RWPE1 (cell line): ENCODE results near the gene PPFIBP1.

Experiments used
- CTCF ChIA-PET: fragments of 350-600 bp; sonication (Branson Sonifier 250); formaldehyde crosslinking; extraction: SDS; loops from one replicate; lab custom pipeline; 2021; lab: Yijun Ruan, JAX
- POLR2A ChIA-PET: fragments of 400-600 bp; formaldehyde crosslinking; extraction: SDS; loops from one replicate; lab custom pipeline; 2020; ENCODE audit warnings: antibody characterized with exemption; ENCODE audit not compliant: low non-redundant PET; lab: Yijun Ruan, JAX
- DNase-seq: peaks from one replicate; pipeline ENCODE4 v3.0.0; 2012; ENCODE audit warnings: low spot score
- H3K27ac ChIP-seq: fragments of 450-650 bp; 2 replicates; pipeline ENCODE4 v1.5.1; 2017
- TF ChIP-seq, protein P1 (sequence below): fragments of 450-650 bp; conservative IDR thresholded peaks from 2 replicates; pipeline ENCODE4 v1.5.1; 2017; ENCODE audit warnings: low read depth, mild to moderate bottlenecking

The PPFIBP1 gene

DNA sequence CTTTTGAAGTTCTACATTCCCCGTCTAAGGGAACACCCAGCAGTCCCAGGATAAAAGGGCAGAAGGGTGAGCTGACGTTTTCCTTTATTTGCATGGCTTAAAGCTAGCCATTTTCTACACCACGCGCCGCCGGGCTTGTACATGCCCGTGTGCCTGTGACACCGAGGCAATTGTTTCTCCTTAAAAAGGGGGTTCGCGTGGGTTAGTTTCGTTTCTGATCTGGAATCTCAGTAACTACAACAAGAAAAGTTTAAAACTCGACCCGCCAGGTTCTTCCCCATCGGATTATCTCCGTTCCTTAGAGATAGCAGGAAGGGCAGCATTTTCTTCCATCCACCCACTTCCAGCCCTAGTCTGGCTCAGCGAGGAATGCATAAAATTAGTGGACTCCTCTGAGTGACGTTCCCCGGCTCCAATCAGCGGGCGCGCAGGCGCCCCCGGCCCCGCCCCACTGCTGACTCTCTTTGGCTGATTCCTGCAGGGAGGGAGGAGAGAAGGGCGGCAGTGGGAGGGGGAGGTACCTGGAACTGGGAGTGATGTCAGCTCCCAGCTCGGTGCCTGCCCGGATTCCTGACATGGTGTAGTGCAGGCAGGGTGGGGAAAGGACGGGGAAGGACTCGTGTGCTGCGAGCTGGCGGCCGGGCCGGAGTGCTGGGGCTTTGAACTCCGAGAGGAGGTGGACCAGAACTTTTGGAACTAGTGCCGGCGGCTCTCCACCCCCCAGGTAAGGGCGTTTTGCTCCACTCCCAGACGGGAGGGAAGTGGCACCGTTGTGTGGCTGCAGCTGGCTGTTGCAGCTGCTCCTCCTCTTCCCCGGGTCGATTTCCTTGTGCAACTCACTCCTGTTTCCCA is at the start of gene PPFIBP1:
Gene PPFIBP1 (plus strand): TSS at position 565 of the 852 bp plus-strand sequence. CDS start 109,191 bp downstream, outside the sequence.
- TF ChIP-seq, protein P1, sequence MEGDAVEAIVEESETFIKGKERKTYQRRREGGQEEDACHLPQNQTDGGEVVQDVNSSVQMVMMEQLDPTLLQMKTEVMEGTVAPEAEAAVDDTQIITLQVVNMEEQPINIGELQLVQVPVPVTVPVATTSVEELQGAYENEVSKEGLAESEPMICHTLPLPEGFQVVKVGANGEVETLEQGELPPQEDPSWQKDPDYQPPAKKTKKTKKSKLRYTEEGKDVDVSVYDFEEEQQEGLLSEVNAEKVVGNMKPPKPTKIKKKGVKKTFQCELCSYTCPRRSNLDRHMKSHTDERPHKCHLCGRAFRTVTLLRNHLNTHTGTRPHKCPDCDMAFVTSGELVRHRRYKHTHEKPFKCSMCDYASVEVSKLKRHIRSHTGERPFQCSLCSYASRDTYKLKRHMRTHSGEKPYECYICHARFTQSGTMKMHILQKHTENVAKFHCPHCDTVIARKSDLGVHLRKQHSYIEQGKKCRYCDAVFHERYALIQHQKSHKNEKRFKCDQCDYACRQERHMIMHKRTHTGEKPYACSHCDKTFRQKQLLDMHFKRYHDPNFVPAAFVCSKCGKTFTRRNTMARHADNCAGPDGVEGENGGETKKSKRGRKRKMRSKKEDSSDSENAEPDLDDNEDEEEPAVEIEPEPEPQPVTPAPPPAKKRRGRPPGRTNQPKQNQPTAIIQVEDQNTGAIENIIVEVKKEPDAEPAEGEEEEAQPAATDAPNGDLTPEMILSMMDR, result no peak
- CTCF ChIA-PET, result interaction anchor here (0.6 to 1.6 kb wide), 4 partner anchors 74 to 99 kb away, joined by 3 to 6 read pairs (median 4); no protein-coding TSS in a partner anchor
- peak; percentile 99 for DNase-seq
- POLR2A ChIA-PET, result interaction anchor here (0.6 to 0.9 kb wide), 3 partner anchors 70 to 110 kb away, joined by 3 to 8 read pairs (median 3); no protein-coding TSS in a partner anchor
- peak within 1 kb of the TSS; percentile 89 for H3K27ac ChIP-seq

DNA sequence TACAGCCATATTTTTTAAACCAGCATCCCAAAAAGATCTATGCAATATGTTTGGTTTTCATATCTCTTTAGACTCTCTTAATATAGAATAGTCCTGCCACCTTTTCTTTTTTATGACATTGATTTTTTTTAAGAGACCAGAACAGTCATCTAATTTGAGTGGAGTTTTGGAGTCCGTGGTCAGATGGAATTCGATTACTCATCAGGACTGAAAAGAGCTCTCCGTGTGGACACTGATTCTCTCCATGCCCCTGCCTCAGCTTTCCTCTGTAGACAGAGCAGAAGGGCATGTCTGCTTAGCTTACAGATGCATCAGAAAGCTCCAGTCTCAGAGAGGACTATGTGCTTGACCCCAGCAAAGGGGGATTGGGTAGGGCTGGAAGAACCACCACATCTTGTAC is 49.7 kb upstream of the PPFIBP1 start:
- ChIA-PET POLR2A (no interaction called here), CTCF (no interaction called here)
- no peak overlapping the region for H3K27ac ChIP-seq
- DNase-seq, result peak; percentile 27
- TF ChIP-seq, protein P1, result no peak

DNA sequence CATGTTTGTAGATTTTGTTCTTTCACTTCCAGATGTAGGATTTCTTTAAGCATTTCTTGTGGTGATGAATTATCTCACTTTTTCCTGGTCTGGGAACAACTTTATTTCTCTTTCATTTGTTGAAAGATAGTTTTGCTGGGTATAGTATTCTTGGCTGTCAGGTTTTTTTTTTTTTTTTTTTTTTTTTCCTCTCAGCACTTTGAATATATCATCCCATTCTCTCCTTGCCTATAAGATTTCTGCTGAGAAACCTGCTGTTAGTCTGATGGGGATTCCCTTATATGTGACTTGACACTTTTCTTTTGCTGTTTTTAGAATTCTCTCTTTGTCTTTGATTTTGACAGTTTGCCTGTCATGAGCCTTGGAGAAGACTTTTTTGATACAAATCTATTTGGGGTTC is 47.0 kb upstream of the PPFIBP1 start:
- CTCF ChIA-PET, result interaction anchor here (0.6 kb wide), 1 partner anchor 121 kb away, joined by 4 read pairs; no protein-coding TSS in a partner anchor
- POLR2A ChIA-PET, result no interaction called here

DNA sequence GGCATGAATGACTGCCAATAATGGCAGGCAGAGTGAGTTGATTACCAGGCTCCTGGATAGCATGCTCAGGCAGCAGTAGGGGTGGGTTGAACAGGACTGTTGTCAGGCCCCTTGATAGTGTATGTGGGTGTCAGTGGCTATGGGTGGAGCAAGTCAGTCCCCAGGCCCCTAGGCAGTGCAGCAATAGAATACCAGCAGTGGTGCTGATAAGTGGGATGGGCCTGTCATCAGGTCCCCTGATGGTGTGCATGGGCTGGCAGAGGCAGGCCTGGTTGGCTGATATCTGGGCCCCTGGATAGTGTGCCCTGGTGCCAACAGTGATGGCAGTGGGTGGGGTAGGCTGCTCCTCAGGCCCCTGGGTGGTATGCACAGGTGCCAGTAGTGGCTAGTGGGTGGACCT is 45.1 kb upstream of the PPFIBP1 start:
- DNase-seq, result no peak
- no peak overlapping the region for H3K27ac ChIP-seq
- TF ChIP-seq, protein P1, result no peak
- ChIA-PET CTCF (no interaction called here), POLR2A (no interaction called here)

More for the DNA sequence above, 47.0 kb upstream of the PPFIBP1 start:
- H3K27ac ChIP-seq, result no peak overlapping the region
- DNase-seq, result no peak
- TF ChIP-seq, protein P1, result no peak

DNA sequence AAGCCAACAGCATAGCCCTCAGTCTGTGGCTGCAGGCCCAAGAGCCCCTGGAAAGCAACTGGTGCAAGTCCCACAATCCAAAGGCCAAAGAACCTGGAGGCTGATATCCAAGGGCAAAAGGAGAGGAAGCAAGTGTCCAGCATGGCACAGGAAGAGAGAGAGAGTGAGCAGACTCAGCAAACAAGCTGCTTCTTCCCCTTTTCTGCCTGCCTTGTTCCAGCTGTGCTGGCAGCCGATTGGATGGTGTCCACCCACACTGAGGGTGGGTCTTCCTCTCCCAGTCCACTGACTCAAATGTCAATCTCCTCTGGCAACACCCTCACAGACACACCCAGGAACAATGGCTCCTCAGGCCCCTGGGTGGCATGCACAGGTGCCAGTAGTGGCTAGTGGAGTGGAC is 44.0 kb upstream of the PPFIBP1 start:
- no peak for DNase-seq
- CTCF ChIA-PET, result no interaction called here
- POLR2A ChIA-PET, result no interaction called here
- TF ChIP-seq, protein P1, result no peak
- H3K27ac ChIP-seq, result no peak overlapping the region

DNA sequence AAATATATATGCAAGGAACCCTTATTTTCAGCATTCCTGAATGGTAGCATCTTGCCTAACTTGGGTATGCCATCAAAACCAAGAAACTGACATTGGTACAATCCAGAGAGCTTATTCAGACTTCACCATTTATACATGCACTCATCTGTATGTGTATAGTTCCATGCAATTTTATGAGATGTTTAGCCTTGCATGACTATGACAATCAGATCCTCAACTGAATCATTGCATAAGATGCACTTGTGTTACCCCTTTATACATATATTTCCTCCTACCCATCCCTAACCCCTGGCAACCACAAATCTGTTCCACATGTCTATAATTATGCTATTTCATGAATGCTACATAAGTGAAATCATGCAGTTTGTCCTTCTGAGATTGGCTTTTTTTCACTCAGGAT is 37.0 kb upstream of the PPFIBP1 start:
- CTCF ChIA-PET, result no interaction called here
- H3K27ac ChIP-seq, result no peak overlapping the region
- DNase-seq, result no peak
- TF ChIP-seq, protein P1, result no peak
- POLR2A ChIA-PET, result no interaction called here
